Measurements from ENCODE around the gene GDPD4.

Gene GDPD4

GRCh38 chr11:77325159-77325558 is 23.7 kb upstream of the GDPD4 start:
- H3K36me3 ChIP-seq, result no peaks in the 10 kb centered on the region
- H3K9me3 ChIP-seq, result no peaks in the 10 kb centered on the region
- H3K27me3 ChIP-seq, result no peaks in the 10 kb centered on the region
- no peak for DNase-seq
- no peaks in the 10 kb centered on the region for H3K4me1 ChIP-seq
- no peak for TF ChIP-seq CTCF (IDR thresholded peaks at IDR 0.05; ENCODE audit: low read depth, low read length)
- no peak overlapping the region for H3K4me3 ChIP-seq (ENCODE audit: low read depth, low read length)

- no peak for TF ChIP-seq CTCF (IDR thresholded peaks at IDR 0.05; ENCODE audit: low read depth, low read length)
- no peaks in the 10 kb centered on the region for H3K36me3 ChIP-seq
Observed at GRCh38 chr11:77324508-77324907, 23.0 kb upstream of the GDPD4 start.

GRCh38 chr11:77322926-77323590 is 21.6 kb upstream of the GDPD4 start:
- Histone ChIP-seq H3K36me3 (no peaks in the 10 kb centered on the region), H3K9me3 (no peaks in the 10 kb centered on the region)

More at GRCh38 chr11:77324508-77324907, 23.0 kb upstream of the GDPD4 start:
- Histone ChIP-seq H3K4me1 (no peaks in the 10 kb centered on the region), H3K27me3 (no peaks in the 10 kb centered on the region), H3K4me3 (ENCODE audit: low read depth, low read length) (no peak overlapping the region), H3K9me3 (no peaks in the 10 kb centered on the region)
- no peak for DNase-seq

GRCh38 chr11:77322506-77322905 is 21.0 kb upstream of the GDPD4 start:
- Histone ChIP-seq H3K36me3 (no peaks in the 10 kb centered on the region), H3K27me3 (no peaks in the 10 kb centered on the region), H3K4me1 (no peaks in the 10 kb centered on the region), H3K4me3 (ENCODE audit: low read depth, low read length) (no peak overlapping the region), H3K9me3 (no peaks in the 10 kb centered on the region)
- DNase-seq, result no peak
- TF ChIP-seq CTCF (IDR thresholded peaks at IDR 0.05; ENCODE audit: low read depth, low read length), result no peak

More at GRCh38 chr11:77322926-77323590, 21.6 kb upstream of the GDPD4 start:
- DNase-seq, result no peak
- Histone ChIP-seq H3K4me3 (ENCODE audit: low read depth, low read length) (no peak overlapping the region), H3K4me1 (no peaks in the 10 kb centered on the region), H3K27me3 (no peaks in the 10 kb centered on the region)
- no peak for TF ChIP-seq CTCF (IDR thresholded peaks at IDR 0.05; ENCODE audit: low read depth, low read length)

- no peaks in the 10 kb centered on the region for H3K36me3 ChIP-seq
- H3K27me3 ChIP-seq, result no peaks in the 10 kb centered on the region
- DNase-seq, result no peak
- TF ChIP-seq CTCF (IDR thresholded peaks at IDR 0.05; ENCODE audit: low read depth, low read length), result no peak
- no peaks in the 10 kb centered on the region for H3K9me3 ChIP-seq
- no peaks in the 10 kb centered on the region for H3K4me1 ChIP-seq
- no peak overlapping the region for H3K4me3 ChIP-seq (ENCODE audit: low read depth, low read length)
Observed at GRCh38 chr11:77320351-77320750, 18.9 kb upstream of the GDPD4 start.

GRCh38 chr11:77318600-77318999 is 17.1 kb upstream of the GDPD4 start:
- DNase-seq, result no peak
- TF ChIP-seq CTCF (IDR thresholded peaks at IDR 0.05; ENCODE audit: low read depth, low read length), result no peak
- Histone ChIP-seq H3K4me1 (no peaks in the 10 kb centered on the region), H3K36me3 (no peaks in the 10 kb centered on the region), H3K4me3 (ENCODE audit: low read depth, low read length) (no peak overlapping the region), H3K9me3 (no peaks in the 10 kb centered on the region), H3K27me3 (no peaks in the 10 kb centered on the region)
